Bronchial epithelial cell (primary cell): Measurements from ENCODE around the gene DAPK2. TPM values are rescaled to one million over a fixed set of nuclear protein-coding genes. Genes with fewer than 3 reads are reported as not detected.

Source experiments
- DNase-seq: peaks from one replicate; pipeline ENCODE4 v3.0.0-alpha.2; 2010; ENCODE audit warnings: low read depth
- FAIRE-seq: peaks from 2 replicates; lab custom pipeline; 2011; peaks lifted over from hg19 to GRCh38; lab: Jason Lieb, UNC
- H3K27me3 ChIP-seq: 2 replicates; pipeline ENCODE4 v1.5.1; 2011; ENCODE audit warnings: low read length; ENCODE audit not compliant: control insufficient read depth, insufficient read depth
- H3K36me3 ChIP-seq: 2 replicates; pipeline ENCODE4 v1.5.1; 2011; ENCODE audit warnings: low read length; ENCODE audit not compliant: control insufficient read depth, insufficient read depth
- H3K4me3 ChIP-seq: 2 replicates; pipeline ENCODE4 v1.5.1; 2011; ENCODE audit warnings: mild to moderate bottlenecking, low read depth, low read length, control low read depth
- CTCF ChIP-seq: IDR thresholded peaks from 2 replicates; pipeline ENCODE4 v1.5.1; 2011; ENCODE audit warnings: mild to moderate bottlenecking, moderate library complexity, low read length, control low read depth, inconsistent platforms; ENCODE audit not compliant: insufficient read depth, severe bottlenecking
- total RNA-seq: library from RNA; depleted of rRNA; stranded (reverse); fragments of >200 nt; gene quantifications from 2 replicates; pipeline ENCODE4 v1.2.1, GENCODE V29; 2014

The DAPK2 gene
- total RNA-seq, 1 donor from 2014 or later = 0.53 TPM

GRCh38 chr15:63905558-63906265, 140.6 kb downstream of the DAPK2 start:
- no peak for TF ChIP-seq CTCF
- no peak for FAIRE-seq
- Histone ChIP-seq H3K36me3 (no peaks in the 10 kb centered on the region), H3K27me3 (no peaks in the 10 kb centered on the region), H3K4me3 (no peak overlapping the region)
- DNase-seq = no peak

GRCh38 chr15:63905131-63905530, 141.2 kb downstream of the DAPK2 start:
- Histone ChIP-seq H3K27me3 (no peaks in the 10 kb centered on the region), H3K36me3 (no peaks in the 10 kb centered on the region), H3K4me3 (no peak overlapping the region)
- TF ChIP-seq CTCF = no peak
- no peak for FAIRE-seq
- DNase-seq = no peak

GRCh38 chr15:63904042-63904441, 142.2 kb downstream of the DAPK2 start:
- TF ChIP-seq CTCF = no peak
- no peak for DNase-seq
- Histone ChIP-seq H3K36me3 (no peaks in the 10 kb centered on the region), H3K4me3 (no peak overlapping the region), H3K27me3 (no peaks in the 10 kb centered on the region)
- FAIRE-seq = no peak

GRCh38 chr15:63902671-63903035, 143.6 kb downstream of the DAPK2 start:
- FAIRE-seq = no peak
- H3K36me3 ChIP-seq = no peaks in the 10 kb centered on the region
- no peak overlapping the region for H3K4me3 ChIP-seq
- no peak for DNase-seq
- H3K27me3 ChIP-seq = no peaks in the 10 kb centered on the region
- no peak for TF ChIP-seq CTCF

- no peaks in the 10 kb centered on the region for H3K36me3 ChIP-seq
- no peak for FAIRE-seq
- no peak for DNase-seq
- no peak for TF ChIP-seq CTCF
- no peaks in the 10 kb centered on the region for H3K27me3 ChIP-seq
- no peak overlapping the region for H3K4me3 ChIP-seq
Measured at GRCh38 chr15:63901912-63902670, 144.2 kb downstream of the DAPK2 start.
